Measurements from ENCODE around the gene TXK.

DNA sequence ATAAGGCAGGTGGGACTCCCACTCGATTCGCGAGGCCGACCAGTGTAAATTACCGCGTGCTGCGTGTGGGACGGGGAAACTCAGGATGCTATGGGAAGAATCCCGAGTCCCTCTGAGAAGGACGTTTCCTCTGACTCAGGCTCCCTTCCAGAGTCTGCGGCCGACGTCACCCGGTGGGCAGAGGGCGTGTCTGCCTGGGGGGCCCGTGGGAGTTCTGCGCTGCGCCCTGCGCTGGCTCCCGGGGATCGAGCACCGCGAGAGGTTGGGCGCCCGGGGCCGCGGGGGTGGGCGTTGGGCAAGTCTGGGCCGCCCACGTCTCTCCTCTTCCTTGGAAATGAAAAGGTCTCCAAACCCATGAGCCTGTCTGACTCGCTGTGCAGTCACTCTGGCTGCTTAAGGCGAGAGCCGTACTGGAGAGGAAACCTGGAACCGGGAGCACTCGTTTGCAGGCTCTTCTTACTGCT is 116.9 kb downstream of the TXK start:
- TF ChIP-seq, protein P1, sequence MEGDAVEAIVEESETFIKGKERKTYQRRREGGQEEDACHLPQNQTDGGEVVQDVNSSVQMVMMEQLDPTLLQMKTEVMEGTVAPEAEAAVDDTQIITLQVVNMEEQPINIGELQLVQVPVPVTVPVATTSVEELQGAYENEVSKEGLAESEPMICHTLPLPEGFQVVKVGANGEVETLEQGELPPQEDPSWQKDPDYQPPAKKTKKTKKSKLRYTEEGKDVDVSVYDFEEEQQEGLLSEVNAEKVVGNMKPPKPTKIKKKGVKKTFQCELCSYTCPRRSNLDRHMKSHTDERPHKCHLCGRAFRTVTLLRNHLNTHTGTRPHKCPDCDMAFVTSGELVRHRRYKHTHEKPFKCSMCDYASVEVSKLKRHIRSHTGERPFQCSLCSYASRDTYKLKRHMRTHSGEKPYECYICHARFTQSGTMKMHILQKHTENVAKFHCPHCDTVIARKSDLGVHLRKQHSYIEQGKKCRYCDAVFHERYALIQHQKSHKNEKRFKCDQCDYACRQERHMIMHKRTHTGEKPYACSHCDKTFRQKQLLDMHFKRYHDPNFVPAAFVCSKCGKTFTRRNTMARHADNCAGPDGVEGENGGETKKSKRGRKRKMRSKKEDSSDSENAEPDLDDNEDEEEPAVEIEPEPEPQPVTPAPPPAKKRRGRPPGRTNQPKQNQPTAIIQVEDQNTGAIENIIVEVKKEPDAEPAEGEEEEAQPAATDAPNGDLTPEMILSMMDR (IDR thresholded peaks at IDR 0.05): no peak
- no peak for TF ChIP-seq POLR2A (IDR thresholded peaks at IDR 0.05)
